Gastrocnemius medialis (tissue), 4 donors: ENCODE results near the gene HLA-A.

Source experiments
- POLR2A ChIP-seq, 2 donors: fragments of 450-650 bp; IDR thresholded peaks; one replicate each; pipeline ENCODE4 v1.6.1; 2017; ENCODE audit warnings: antibody characterized with exemption in 2 of 2, mild to moderate bottlenecking in 2 of 2, moderate library complexity in 2 of 2
- TF ChIP-seq, protein P1 (sequence below), 5 experiments: fragments of 450-650 bp in 3 of 5; fragments of 200-600 bp in 2 of 5; sonication (generic) in 2 of 5; IDR thresholded peaks in 4 of 5; conservative IDR thresholded peaks in 1 of 5; 1 replicate in 4 of 5; 2 replicates in 1 of 5; pipeline ENCODE4 v1.5.1; 2016 to 2019; ENCODE audit warnings: antibody characterized with exemption in 5 of 5, mild to moderate bottlenecking in 3 of 5, moderate library complexity in 3 of 5

DNA sequence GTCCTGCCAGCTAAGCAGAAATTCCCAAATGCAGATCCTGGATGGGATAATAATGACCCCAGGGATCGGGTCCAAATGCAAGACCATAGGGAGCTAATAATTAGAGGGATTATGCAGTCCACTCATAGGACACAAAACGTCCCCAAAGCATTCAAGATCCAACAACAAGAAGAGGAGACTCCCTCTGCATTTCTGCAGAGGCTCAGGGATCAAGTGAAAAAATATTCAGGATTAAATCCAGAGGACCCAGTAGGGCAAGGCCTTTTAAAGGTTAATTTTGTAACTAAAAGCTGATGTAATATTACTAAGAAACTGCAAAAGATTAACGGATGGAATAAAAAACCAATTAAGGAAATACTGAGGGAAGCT, 22.2 kb downstream of the HLA-A start:
- TF ChIP-seq, protein P1, sequence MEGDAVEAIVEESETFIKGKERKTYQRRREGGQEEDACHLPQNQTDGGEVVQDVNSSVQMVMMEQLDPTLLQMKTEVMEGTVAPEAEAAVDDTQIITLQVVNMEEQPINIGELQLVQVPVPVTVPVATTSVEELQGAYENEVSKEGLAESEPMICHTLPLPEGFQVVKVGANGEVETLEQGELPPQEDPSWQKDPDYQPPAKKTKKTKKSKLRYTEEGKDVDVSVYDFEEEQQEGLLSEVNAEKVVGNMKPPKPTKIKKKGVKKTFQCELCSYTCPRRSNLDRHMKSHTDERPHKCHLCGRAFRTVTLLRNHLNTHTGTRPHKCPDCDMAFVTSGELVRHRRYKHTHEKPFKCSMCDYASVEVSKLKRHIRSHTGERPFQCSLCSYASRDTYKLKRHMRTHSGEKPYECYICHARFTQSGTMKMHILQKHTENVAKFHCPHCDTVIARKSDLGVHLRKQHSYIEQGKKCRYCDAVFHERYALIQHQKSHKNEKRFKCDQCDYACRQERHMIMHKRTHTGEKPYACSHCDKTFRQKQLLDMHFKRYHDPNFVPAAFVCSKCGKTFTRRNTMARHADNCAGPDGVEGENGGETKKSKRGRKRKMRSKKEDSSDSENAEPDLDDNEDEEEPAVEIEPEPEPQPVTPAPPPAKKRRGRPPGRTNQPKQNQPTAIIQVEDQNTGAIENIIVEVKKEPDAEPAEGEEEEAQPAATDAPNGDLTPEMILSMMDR (IDR thresholded peaks at IDR 0.05 in 4 of 5, conservative IDR thresholded peaks at IDR 0.05 in 1 of 5) = no peak
- no peak for TF ChIP-seq POLR2A (IDR thresholded peaks at IDR 0.05)
